Stimulated activated CD8-positive, alpha-beta memory T cell treated with anti-CD3 and anti-CD28 coated beads, Interleukin-7, amount 100 ng/mL, for 24 hours (primary cell): Measurements from ENCODE around the gene DDX54.

Source experiments
- DNase-seq: peaks from one replicate; pipeline ENCODE4 v3.0.0-alpha.2; 2020; ENCODE audit warnings: low read depth

Gene DDX54

DNA sequence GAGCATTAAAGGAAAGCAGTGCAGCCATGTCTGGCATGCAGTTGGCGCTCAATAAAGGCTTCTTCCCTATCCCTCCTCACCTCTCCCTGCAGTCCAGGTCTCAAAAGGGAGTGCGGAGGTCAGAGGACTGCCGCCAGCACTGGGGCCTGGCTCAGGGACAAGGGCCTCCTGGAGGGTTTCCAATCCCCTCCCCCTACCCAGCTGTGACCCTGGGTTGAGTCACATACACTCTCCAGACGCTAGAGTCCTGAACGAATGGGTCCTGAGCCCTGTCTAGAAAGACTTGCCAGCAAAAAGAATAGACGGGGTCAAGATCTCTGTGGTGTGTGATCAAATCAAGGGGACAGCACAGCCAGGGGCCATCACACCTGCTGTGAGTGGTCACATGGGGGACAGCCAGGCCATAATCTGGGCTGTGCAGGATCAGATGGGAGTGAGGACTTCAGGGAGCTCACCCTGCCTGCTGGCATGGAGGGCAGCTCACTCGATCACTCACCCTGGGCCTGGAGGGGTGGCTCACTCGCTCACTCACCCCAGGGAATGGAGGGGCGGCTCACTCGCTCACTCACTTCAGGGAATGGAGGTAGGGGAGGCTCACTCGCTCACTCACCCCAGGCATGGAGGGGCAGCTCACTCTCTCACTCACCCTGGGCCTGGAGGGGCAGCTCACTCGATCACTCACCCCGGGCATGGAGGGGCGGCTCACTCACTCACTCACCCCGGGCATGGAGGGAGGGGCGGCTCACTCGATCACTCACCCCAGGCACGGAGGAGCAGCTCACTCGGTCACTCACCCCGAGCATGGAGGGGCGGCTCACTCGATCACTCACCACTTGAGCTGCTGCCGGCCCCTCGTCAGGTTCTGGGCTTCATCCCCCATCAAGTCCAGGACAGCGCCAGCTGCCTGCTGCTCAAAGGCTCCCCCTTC, 22.9 kb downstream of the DDX54 start:
- DNase-seq: no peak

GRCh38 chr12:113161415-113162016, 23.8 kb downstream of the DDX54 start:
- DNase-seq: no peak

DNA sequence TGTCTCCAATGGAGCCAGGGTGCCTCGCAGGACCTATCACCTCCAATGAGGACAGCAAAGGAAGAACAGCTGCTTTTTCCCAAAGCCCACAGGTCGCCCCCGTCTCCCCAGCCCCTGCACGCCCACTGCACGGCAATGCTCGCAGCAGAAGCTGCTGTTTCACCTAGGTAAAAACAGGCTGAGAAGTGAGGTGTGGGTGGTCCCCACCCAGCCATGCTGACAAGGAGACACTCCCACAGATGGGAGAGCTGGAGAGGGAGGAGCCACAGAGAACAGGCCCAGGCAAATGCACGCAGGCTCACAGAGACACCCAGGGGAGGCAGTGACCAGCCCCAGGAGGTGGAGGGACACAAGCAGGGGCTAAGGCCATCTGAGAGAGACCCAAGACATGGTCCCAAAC, 25.3 kb downstream of the DDX54 start:
- DNase-seq: no peak

- no peak for DNase-seq
Measured at GRCh38 chr12:113158439-113159203, 26.7 kb downstream of the DDX54 start.

DNA sequence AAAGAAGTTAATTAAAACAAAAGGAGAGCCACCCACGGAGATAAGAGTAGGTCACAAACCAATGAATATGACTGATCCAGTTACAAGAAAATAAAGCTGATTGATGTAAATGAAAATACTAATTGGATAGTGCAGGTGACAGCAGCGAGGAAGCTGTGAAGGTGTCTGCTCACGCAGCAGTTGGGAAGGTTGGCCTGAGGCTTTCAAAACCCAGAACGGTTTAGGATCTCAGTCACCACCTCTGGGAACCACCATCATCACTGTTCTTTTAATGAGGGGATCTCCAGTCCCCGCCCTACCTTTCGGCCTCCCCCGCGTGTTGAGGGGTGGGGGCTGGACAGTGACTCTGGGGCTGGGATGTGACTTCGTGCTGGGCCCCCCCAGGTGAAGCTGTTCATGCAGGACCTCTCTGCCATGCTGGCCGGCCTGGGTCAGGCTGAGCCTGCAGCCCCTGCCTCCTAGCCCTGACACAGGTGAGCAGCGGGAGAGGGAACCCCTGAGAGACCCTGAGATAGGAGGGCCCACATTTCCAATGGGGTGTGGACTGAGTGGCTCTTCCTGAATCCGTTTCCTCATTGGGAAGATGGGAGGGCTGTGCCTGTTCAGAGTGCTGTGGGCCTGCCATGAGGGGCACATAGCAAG, 27.9 kb downstream of the DDX54 start:
- no peak for DNase-seq

- DNase-seq: no peak
Measured at GRCh38 chr12:113155646-113156045, 29.6 kb downstream of the DDX54 start.

- no peak for DNase-seq
Measured at GRCh38 chr12:113155060-113155459, 30.2 kb downstream of the DDX54 start.

DNA sequence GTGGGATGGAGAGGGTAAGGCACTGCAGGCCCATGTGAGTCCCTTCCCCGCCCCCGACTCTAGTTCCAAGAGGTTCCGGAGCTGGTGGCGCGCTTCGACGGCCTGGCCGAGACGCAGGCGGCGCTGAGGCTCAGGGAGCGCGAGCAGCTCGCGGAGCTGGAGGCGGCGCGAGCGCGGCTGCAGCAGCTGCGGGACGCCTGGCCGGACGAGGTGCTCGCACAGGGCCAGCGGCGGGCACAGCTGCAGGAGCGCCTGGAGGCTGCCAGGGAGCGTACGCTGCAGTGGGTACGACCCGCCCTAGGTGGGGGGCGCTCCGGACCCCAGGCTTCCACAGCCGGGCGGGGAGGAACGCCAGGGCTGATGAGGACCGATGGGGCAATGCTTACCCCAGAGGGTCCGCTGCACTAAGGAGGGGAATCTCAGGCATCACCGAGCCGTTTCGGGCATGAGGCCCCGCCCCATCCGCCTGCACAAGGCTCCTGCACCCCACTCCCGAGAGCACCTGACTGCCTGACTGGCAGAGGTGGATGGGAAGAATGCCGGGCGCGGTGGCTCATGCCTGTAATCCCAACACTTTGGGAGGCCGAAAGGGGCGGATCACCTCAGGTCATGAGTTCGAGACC, 30.8 kb downstream of the DDX54 start:
- DNase-seq: no peak

DNA sequence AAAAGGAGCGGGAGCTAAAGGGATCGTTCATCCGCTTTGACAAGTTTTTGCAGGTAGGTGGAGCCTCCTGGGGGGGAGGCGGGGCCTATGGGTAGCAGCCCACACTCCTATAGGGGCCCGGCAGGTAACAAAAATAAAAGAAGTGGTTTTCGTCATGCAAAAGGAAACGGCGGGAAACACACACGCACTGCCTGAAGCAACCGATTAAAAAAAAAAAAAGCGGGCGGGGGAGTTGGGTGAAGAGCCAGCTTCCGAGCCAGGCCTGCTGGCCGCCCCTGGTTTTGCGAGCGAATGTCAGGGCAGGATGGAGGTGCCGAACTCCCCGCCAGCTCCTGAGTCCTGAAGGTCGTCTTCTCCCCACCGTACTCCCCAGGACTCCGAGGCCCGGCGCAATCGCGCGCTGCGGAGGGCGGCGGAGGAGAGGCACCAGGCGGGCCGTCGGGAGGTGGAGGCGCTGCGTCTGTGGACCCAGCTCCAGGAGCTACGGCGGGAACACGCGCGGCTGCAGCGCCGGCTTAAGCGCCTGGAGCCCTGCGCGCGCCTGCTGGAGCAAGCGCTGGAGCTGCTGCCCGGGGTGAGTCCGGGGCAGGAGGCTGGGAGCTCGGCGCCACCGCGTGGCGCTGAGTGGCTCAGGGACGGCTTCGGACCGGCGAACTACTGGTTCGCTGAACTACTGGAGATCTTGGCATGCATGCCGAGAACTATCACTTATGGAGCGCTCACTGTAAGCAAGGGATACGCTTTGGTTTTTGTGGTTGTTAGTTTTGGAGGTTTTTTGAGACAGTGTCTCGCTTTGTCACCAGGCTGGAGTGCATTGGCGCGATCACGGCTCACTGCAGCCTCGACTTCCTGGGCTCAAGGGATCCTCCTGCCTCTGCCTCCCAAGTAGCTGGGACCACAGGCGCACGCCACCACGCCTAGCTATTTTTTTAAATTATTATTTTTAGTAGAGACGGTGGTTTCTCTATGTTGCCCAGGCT, 32.2 kb downstream of the DDX54 start:
- no peak for DNase-seq

DNA sequence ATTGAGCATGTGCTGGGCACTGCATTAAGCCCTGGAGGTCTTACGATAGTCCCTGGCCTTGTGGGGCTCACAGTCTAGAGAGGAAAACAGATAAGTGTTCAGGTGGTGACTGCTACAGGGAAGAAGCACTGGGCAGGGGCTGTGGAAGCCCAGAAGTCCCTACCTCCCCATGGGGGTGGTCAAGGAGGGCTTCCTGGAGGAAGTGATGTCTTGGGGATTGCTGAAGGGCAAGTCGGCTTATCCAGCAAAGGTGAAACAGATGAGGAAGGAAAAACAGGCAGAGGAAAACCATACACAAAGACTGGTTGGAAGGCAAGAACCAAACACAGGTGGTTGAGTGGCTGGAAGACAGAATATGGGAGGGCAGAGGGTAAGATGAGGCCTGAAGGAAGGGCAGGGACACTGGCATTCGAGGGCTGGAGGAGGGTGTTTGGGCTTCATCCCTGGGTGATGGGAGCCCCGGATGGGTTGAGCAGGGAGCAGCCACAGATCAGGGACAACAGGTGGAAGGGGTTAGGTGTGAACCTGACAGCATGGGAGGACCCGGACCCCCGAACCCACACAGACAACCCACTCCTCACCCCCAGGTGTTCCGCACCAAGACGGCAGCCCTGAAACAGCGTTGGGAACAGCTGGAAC, 33.0 kb downstream of the DDX54 start:
- no peak for DNase-seq

GRCh38 chr12:113151655-113152054, 33.6 kb downstream of the DDX54 start:
- no peak for DNase-seq

DNA sequence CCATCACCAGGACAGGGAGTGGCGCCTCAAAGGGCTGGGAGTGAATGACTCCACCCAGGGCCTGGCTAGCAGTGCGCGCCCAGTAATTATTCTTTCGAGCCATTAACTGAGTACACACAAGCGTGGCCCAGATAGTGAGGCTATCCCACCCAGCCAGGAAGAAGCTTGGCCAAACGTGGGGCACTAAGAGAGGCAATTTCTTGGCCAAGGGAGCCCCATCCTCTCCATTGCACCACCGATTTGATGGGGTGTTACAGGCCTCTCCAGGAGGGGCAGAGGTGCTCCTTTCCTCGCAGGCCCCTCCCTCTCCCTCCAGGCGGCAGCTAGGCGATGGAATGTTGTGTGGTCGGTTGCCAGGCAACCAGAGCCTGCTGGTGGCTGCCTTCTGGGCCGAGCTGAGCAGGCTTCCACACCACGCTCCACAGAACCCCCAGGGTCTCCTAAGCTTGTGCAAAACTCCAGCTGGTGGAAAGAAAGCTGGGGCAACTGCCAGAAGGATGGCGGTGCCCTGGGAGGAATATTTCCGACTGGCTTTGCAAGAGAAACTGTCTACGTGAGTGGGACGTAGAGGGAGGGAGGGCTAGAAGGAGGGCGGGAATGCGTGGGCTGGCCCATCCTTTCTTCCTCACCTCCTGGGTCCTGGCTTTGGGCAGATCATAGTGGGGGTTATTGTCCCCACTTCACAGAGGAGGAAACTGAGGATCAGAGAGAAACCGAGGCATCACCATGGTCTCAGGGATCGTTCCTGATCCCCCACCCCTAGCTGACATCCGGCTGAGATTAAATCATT, 35.7 kb downstream of the DDX54 start, which contains the start of gene CFAP73:
Gene CFAP73, plus strand, starts transcription at position 364 of the 790 bp plus-strand sequence. Its CDS starts 134 bp downstream, at position 498.
- DNase-seq: no peak

GRCh38 chr12:113146999-113147398, 38.3 kb downstream of the DDX54 start:
- DNase-seq: no peak

DNA sequence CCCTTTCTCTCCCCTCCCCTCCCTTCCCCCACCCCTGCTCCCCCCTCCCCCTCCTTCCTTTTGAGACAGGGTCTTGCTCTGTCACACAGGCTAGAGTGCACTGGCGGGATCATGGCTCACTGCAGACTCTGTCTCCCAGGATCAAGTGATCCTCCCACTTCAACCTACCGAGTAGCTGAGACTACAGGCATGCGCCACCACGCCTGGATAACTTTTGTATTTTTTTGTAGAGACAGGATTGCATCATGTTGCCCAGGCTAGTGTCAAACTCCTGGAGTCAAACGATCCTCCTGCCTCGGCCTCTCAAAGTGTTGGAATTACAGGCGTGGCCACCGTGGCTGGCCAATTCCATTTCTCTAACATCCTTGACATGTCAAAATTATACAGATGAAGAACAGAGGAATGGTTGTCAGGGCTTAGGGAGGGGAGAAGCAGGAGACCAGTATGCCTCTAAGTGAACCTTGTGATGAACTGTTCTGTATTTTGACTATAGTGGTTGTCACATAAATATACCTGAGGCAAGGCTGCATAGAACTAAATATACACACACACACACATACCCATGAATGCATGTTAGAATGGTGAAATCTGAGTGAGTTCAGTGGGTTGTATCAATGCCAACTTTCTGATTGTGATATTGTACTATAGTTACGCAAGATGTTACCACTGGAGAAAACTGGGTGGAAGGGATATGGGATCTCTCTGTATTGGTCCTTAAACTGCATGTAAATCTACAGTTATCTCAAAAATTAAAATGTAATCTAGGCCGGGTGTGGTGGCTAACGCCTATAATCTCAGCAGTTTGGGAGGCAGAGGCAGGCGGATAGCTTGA, 39.3 kb downstream of the DDX54 start:
- DNase-seq: no peak

GRCh38 chr12:113144806-113145205, 40.5 kb downstream of the DDX54 start:
- no peak for DNase-seq

GRCh38 chr12:113143959-113144358, 41.3 kb downstream of the DDX54 start:
- DNase-seq: no peak

- no peak for DNase-seq
Measured at GRCh38 chr12:113142886-113143332, 42.4 kb downstream of the DDX54 start.
